OCI-LY1 (cell line): ENCODE data around the gene VGLL4.

Experiments used
- CTCF ChIP-seq: fragments of 200-600 bp; sonication (generic), shearing (Covaris generic); IDR thresholded peaks from 2 replicates; pipeline ENCODE4 v1.5.1; 2017; ENCODE audit warnings: mild to moderate bottlenecking, antibody characterized with exemption, low read length, moderate library complexity, mixed read lengths
- EZH2 ChIP-seq: fragments of 200-600 bp; sonication (generic), shearing (Covaris generic); IDR thresholded peaks from 2 replicates; pipeline ENCODE4 v1.8.0; 2017; ENCODE audit warnings: borderline replicate concordance, mixed run types, mild to moderate bottlenecking, antibody characterized with exemption, low read length, moderate library complexity, mixed read lengths

GRCh38 chr3:11613851-11614487 is 29.7 kb downstream of the VGLL4 start:
- TF ChIP-seq CTCF (no peak), EZH2 (no peak)
